ENCODE results near the gene ADAM19.

ADAM19 gene

DNA sequence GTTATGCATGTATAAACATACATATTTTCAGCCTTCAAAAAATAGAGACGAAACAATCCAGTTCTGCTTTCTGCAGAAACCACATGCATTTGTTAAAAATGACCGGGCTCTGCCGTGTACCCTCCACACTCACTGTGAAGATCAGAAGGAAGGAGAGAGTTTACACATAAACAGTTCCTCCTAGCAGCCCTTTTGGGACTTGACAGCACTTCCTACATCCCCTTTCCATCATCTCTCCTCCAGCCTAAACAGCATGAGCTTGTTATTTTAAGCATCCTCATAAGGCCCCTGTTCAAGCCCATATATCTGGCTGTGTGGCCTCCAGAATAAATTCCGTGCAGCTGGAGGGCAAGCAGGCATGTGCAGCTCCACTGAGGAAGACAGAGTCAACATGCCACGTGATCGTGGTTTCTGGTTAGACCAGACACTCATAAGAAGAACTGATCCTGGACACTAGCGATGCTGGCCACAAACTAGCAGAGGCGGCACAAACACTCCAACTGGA is 73.4 kb downstream of the ADAM19 start:
- Histone ChIP-seq H3K36me3 (ENCODE audit: insufficient read depth, low read length) (peaks cover 3% of the 10 kb centered on the region), H3K4me1 (ENCODE audit: insufficient read depth, low read length) (no peaks in the 10 kb centered on the region; the same call in 1 of the 2 replicates), H3K9me3 (ENCODE audit: insufficient read depth, low read length, severe bottlenecking) (no peaks in the 10 kb centered on the region), H4K20me1 (ENCODE audit: insufficient read depth, low read length) (no peaks in the 10 kb centered on the region), H3K4me3 (ENCODE audit: low read depth in 1 of 2, low read length in 2 of 2) (no peak overlapping the region), H3K4me2 (ENCODE audit: insufficient read depth, low read length) (no peak overlapping the region), H3K27me3 (ENCODE audit: insufficient read depth, low read length, poor library complexity) (no peaks in the 10 kb centered on the region), H2AFZ (ENCODE audit: low read depth, low read length) (no peak overlapping the region), H3K27ac (ENCODE audit: low read length) (no peak overlapping the region), H3K9ac (ENCODE audit: low read depth, low read length) (no peak overlapping the region), H3K79me2 (ENCODE audit: insufficient read depth, low read length) (no peaks in the 10 kb centered on the region)
- peak; percentile 13 for DNase-seq
- peak; percentile 63; the same call in 2 of the 3 replicates for ATAC-seq (ENCODE audit: insufficient read depth, low read depth)
- TF ChIP-seq, protein P1, sequence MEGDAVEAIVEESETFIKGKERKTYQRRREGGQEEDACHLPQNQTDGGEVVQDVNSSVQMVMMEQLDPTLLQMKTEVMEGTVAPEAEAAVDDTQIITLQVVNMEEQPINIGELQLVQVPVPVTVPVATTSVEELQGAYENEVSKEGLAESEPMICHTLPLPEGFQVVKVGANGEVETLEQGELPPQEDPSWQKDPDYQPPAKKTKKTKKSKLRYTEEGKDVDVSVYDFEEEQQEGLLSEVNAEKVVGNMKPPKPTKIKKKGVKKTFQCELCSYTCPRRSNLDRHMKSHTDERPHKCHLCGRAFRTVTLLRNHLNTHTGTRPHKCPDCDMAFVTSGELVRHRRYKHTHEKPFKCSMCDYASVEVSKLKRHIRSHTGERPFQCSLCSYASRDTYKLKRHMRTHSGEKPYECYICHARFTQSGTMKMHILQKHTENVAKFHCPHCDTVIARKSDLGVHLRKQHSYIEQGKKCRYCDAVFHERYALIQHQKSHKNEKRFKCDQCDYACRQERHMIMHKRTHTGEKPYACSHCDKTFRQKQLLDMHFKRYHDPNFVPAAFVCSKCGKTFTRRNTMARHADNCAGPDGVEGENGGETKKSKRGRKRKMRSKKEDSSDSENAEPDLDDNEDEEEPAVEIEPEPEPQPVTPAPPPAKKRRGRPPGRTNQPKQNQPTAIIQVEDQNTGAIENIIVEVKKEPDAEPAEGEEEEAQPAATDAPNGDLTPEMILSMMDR (IDR thresholded peaks at IDR 0.05; ENCODE audit: borderline replicate concordance, extremely low read depth, low read length, poor library complexity, severe bottlenecking), result no peak
- no peak for TF ChIP-seq EZH2 (IDR thresholded peaks at IDR 0.05; ENCODE audit: borderline replicate concordance, low read depth, low read length, severe bottlenecking)

DNA sequence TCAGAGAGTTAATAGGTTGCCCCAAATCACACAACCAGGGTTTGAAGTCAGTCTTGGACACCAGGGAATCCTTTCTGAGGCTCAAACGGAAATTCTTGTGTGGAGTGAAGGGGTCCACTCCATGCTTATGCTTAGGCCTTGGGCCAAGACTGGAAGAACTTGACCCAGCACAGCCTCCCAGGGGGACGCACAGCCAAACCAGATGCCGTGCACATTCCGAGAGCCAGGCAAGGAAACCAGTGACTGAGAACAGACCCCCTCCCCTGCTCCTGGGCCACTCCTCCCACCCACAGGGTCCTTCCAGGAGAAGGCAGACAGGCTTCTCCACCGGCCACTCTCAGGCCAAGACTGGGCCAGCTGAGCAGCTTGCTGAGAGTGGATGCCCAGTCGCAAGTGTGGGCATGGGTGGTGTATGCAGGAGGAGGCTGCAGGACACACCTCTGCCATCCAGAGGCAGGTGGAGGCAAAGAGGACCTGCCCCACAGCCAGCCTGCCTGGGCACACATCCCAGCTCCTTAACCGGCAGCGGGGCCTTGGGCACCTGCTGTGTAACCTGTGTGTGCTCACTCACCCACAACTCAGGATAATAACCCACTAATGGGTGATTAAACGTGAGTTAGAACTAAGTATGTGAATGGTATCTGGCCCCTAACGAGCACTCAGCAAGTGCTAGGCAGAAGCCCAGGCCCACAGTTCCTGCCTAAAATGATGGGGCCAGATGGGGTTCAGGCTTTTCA is 77.5 kb downstream of the ADAM19 start:
- TF ChIP-seq, protein P1 (IDR thresholded peaks at IDR 0.05; ENCODE audit: borderline replicate concordance, extremely low read depth, low read length, poor library complexity, severe bottlenecking), result no peak
- TF ChIP-seq EZH2 (IDR thresholded peaks at IDR 0.05; ENCODE audit: borderline replicate concordance, low read depth, low read length, severe bottlenecking), result no peak
- Histone ChIP-seq H3K4me3 (ENCODE audit: low read depth in 1 of 2, low read length in 2 of 2) (no peak overlapping the region), H3K36me3 (ENCODE audit: insufficient read depth, low read length) (no peaks in the 10 kb centered on the region), H4K20me1 (ENCODE audit: insufficient read depth, low read length) (no peaks in the 10 kb centered on the region), H2AFZ (ENCODE audit: low read depth, low read length) (no peak overlapping the region), H3K27ac (ENCODE audit: low read length) (no peak overlapping the region), H3K27me3 (ENCODE audit: insufficient read depth, low read length, poor library complexity) (no peaks in the 10 kb centered on the region), H3K4me1 (ENCODE audit: insufficient read depth, low read length) (no peaks in the 10 kb centered on the region; the same call in 1 of the 2 replicates), H3K9ac (ENCODE audit: low read depth, low read length) (no peak overlapping the region), H3K4me2 (ENCODE audit: insufficient read depth, low read length) (no peak overlapping the region), H3K79me2 (ENCODE audit: insufficient read depth, low read length) (no peaks in the 10 kb centered on the region), H3K9me3 (ENCODE audit: insufficient read depth, low read length, severe bottlenecking) (no peaks in the 10 kb centered on the region)
- DNase-seq (no peak), ATAC-seq (ENCODE audit: insufficient read depth, low read depth) (no peak)

DNA sequence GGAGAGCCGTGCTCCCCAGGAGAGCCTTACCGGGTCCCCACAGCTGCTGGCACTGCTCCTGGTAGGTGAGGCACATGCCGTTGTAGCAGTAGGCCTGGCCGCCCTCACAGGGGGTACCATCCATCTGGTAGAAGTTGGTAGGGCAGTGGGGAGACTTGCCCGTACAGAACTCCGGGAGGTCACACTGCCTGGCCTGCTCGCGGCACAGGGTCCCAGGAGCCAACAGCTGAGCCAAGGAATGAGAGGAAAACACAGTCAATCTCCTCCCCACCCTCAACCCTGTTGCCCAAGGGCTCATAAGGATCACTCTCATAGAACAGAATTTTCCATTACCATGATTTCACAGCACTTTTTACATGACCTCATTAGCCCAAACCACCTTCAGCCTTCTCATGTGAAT is 78.7 kb downstream of the ADAM19 start:
- no peaks in the 10 kb centered on the region; the same call in 1 of the 2 replicates for H3K36me3 ChIP-seq (ENCODE audit: insufficient read depth, low read length)
- ATAC-seq (ENCODE audit: insufficient read depth, low read depth), result no peak
- no peak overlapping the region for H3K4me2 ChIP-seq (ENCODE audit: insufficient read depth, low read length)
- no peaks in the 10 kb centered on the region for H3K79me2 ChIP-seq (ENCODE audit: insufficient read depth, low read length)
- H3K27me3 ChIP-seq (ENCODE audit: insufficient read depth, low read length, poor library complexity), result no peaks in the 10 kb centered on the region
- H3K4me1 ChIP-seq (ENCODE audit: insufficient read depth, low read length), result no peaks in the 10 kb centered on the region
- H2AFZ ChIP-seq (ENCODE audit: low read depth, low read length), result no peak overlapping the region
- H3K9ac ChIP-seq (ENCODE audit: low read depth, low read length), result no peak overlapping the region
- H3K4me3 ChIP-seq (ENCODE audit: low read depth in 1 of 2, low read length in 2 of 2), result no peak overlapping the region
- H3K27ac ChIP-seq (ENCODE audit: low read length), result no peak overlapping the region
- no peak for DNase-seq
- TF ChIP-seq EZH2 (IDR thresholded peaks at IDR 0.05; ENCODE audit: borderline replicate concordance, low read depth, low read length, severe bottlenecking), result no peak
- TF ChIP-seq, protein P1 (IDR thresholded peaks at IDR 0.05; ENCODE audit: borderline replicate concordance, extremely low read depth, low read length, poor library complexity, severe bottlenecking), result no peak
- H3K9me3 ChIP-seq (ENCODE audit: insufficient read depth, low read length, severe bottlenecking), result no peaks in the 10 kb centered on the region
- no peaks in the 10 kb centered on the region for H4K20me1 ChIP-seq (ENCODE audit: insufficient read depth, low read length)

Measured in DND-41 (cell line).